BJ (cell line): ENCODE results near the gene MUC5B. TPM values are rescaled to one million over a fixed set of nuclear protein-coding genes. Genes with fewer than 3 reads are reported as not detected.

ENCODE experiments used
- CTCF ChIA-PET: fragments of 350-600 bp; formaldehyde crosslinking; extraction: SDS; loops from one replicate; lab custom pipeline; 2021; ENCODE audit warnings: antibody characterized with exemption, inconsistent platforms; lab: Yijun Ruan, JAX
- POLR2A ChIA-PET: fragments of 300-600 bp; sonication (Branson Sonifier 250); formaldehyde crosslinking; extraction: SDS; loops from one replicate; lab custom pipeline; 2021; ENCODE audit warnings: antibody characterized with exemption; lab: Charles Lee
- DNase-seq: peaks from one replicate; pipeline ENCODE4 v3.0.0-alpha.2; 2011; ENCODE audit warnings: low read depth
- H3K27me3 ChIP-seq: 2 replicates; pipeline ENCODE4 v1.6.0; 2011; ENCODE audit warnings: low read length; ENCODE audit not compliant: control insufficient read depth, insufficient read depth
- H3K36me3 ChIP-seq: 2 replicates; pipeline ENCODE4 v1.5.1; 2011; ENCODE audit warnings: low read length; ENCODE audit not compliant: control insufficient read depth, insufficient read depth
- H3K4me3 ChIP-seq: 2 replicates; pipeline ENCODE4 v1.5.1; 2011; ENCODE audit warnings: low read depth, mild to moderate bottlenecking, control low read depth, low read length
- polyA plus RNA-seq: library from polyadenylated mRNA; depleted of rRNA; stranded (reverse); fragments of >200 nt; gene quantifications from 2 replicates; pipeline ENCODE4 v1.2.3, GENCODE V29; 2011
- TF ChIP-seq, protein P1 (sequence below): IDR thresholded peaks from 2 replicates; pipeline ENCODE4 v1.5.1; 2011; ENCODE audit warnings: low read depth, mild to moderate bottlenecking, control low read depth, inconsistent platforms, low read length, moderate library complexity; ENCODE audit not compliant: insufficient read depth

The MUC5B gene
- polyA plus RNA-seq, 1 experiment, result not detected

DNA sequence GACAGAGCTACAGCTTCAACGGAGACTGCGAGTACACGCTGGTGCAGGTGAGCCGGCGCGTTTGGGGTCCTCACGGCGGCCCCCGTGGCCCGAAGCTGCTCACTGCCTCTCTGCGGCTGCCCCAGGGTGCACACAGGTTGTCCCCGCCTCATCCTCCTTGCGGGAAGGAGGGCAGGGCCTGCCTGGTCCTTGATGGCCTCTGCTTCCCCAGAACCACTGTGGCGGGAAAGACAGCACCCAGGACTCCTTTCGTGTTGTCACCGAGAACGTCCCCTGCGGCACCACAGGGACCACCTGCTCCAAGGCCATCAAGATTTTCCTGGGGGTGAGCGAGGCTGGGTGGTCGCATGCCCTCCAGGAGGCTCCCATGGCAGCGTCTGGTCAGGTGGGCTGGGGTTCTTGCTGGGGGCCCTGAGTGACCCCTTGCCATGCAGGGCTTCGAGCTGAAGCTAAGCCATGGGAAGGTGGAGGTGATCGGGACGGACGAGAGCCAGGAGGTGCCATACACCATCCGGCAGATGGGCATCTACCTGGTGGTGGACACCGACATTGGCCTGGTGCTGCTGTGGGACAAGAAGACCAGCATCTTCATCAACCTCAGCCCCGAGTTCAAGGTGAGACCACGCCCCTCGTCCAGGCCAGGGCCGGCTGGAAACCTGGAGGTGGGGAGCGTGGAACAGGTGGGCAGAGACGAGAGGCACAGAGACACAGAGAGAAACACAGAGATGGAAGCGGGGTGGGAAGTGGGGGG is 45.7 kb upstream of the MUC5B start:
- no peaks in the 10 kb centered on the region for H3K36me3 ChIP-seq
- TF ChIP-seq, protein P1, sequence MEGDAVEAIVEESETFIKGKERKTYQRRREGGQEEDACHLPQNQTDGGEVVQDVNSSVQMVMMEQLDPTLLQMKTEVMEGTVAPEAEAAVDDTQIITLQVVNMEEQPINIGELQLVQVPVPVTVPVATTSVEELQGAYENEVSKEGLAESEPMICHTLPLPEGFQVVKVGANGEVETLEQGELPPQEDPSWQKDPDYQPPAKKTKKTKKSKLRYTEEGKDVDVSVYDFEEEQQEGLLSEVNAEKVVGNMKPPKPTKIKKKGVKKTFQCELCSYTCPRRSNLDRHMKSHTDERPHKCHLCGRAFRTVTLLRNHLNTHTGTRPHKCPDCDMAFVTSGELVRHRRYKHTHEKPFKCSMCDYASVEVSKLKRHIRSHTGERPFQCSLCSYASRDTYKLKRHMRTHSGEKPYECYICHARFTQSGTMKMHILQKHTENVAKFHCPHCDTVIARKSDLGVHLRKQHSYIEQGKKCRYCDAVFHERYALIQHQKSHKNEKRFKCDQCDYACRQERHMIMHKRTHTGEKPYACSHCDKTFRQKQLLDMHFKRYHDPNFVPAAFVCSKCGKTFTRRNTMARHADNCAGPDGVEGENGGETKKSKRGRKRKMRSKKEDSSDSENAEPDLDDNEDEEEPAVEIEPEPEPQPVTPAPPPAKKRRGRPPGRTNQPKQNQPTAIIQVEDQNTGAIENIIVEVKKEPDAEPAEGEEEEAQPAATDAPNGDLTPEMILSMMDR, result no peak
- H3K4me3 ChIP-seq, result no peak overlapping the region
- ChIA-PET POLR2A (no interaction called here), CTCF (no interaction called here)
- H3K27me3 ChIP-seq, result no peaks in the 10 kb centered on the region
- DNase-seq, result no peak

DNA sequence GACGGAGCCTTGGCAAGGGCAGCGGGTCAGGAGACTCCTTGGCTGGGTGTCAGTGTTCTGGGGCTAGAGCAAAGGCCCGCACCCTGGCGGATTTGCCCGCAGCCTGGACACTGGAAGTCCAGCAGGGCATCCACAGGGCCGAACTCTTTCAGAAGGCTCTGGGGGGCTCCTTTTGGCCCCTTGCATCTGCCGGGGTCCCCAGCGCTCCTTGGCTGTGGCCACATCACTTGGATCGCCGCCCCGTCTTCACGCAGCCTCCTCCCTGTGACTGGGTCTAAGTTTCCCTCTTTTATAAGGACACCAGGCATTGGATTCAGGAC is 45.1 kb upstream of the MUC5B start:
- H3K27me3 ChIP-seq, result no peaks in the 10 kb centered on the region
- TF ChIP-seq, protein P1, result no peak
- no peak for DNase-seq
- CTCF ChIA-PET, result no interaction called here
- POLR2A ChIA-PET, result no interaction called here
- no peaks in the 10 kb centered on the region for H3K36me3 ChIP-seq
- no peak overlapping the region for H3K4me3 ChIP-seq

- TF ChIP-seq, protein P1, result no peak
- no peak overlapping the region for H3K4me3 ChIP-seq
- DNase-seq, result no peak
- CTCF ChIA-PET, result no interaction called here
- no peaks in the 10 kb centered on the region for H3K36me3 ChIP-seq
- POLR2A ChIA-PET, result no interaction called here
- H3K27me3 ChIP-seq, result no peaks in the 10 kb centered on the region
Observed at GRCh38 chr11:1178201-1178885, 44.5 kb upstream of the MUC5B start.

DNA sequence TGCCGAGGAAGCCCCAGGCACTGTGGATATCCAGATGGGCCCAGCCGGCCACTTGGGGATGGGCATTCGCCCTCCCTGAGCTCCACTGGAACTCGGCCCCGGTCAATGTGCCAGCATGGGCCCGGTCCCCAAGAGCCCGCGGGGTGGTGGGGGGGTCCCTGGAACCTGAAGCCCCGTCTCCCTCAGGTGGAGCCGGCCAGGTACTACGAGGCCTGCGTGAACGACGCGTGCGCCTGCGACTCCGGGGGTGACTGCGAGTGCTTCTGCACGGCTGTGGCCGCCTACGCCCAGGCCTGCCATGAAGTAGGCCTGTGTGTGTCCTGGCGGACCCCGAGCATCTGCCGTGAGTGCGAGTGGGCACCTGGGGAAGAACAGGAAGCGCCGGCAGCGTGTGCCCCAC is 44.0 kb upstream of the MUC5B start:
- POLR2A ChIA-PET, result no interaction called here

DNA sequence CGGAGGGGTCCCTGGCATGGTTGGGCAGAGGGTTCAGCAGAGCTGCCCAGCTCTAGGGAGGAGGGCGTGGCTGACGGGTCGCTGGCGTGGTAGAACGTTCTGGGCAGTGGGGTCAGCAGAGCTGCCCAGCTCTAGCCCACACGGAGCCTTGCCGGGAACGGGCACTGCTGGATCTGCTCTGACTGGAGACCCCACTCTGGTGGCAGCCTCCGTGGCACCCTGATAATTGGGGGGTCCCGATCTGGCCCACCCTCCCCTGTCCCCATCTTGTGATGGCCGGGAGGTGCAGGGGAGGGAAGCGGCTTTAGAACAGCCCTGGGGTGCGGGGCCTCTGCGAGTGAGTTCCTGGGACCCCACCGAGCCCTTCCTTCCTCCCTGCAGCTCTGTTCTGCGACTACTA is 43.2 kb upstream of the MUC5B start:
- POLR2A ChIA-PET, result no interaction called here
- CTCF ChIA-PET, result interaction anchor here (1.0 to 1.6 kb wide), 2 partner anchors 23 to 25 kb away, joined by 3 to 4 read pairs; no protein-coding TSS in a partner anchor
- TF ChIP-seq, protein P1, result no peak
- Histone ChIP-seq H3K4me3 (no peak overlapping the region), H3K27me3 (no peaks in the 10 kb centered on the region), H3K36me3 (no peaks in the 10 kb centered on the region)
- DNase-seq, result no peak

More for the DNA sequence above, 44.0 kb upstream of the MUC5B start:
- CTCF ChIA-PET, result no interaction called here
- TF ChIP-seq, protein P1, result no peak
- H3K4me3 ChIP-seq, result no peak overlapping the region
- no peaks in the 10 kb centered on the region for H3K27me3 ChIP-seq
- DNase-seq, result no peak
- H3K36me3 ChIP-seq, result no peaks in the 10 kb centered on the region
